ENCODE data around the gene PARD6B.
"Not testable (repeated sequence)": the region's sequence is repeated elsewhere in the genome, so short reads cannot be mapped to it uniquely, and the experiment has no call there.

PARD6B gene

GRCh38 chr20:50774515-50774914 lies 43.1 kb downstream of the PARD6B start:
- DNase-seq (ENCODE audit: low spot score), result no peak

GRCh38 chr20:50776122-50776817 lies 44.9 kb downstream of the PARD6B start:
- DNase-seq (ENCODE audit: low spot score), result no peak

DNA sequence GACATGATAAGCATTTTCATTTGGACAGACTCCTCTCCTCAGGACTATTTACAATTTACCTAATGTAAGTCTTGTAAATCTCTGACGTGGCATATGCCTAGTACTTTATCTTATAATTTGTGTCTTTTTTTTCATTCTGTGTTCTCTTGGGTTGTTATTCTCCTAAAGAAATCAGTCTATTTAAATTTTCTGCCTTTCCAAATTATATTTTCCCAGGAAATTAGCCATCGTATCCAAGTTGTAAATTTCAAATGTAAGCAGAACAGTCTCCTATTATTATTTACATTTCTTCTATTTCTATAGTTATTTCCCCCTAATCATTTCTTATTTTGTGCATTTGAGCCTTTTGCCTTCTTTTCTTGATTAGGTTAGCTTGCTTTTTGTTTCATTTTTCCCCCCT lies 46.0 kb downstream of the PARD6B start:
- DNase-seq (ENCODE audit: low spot score), result no peak

DNA sequence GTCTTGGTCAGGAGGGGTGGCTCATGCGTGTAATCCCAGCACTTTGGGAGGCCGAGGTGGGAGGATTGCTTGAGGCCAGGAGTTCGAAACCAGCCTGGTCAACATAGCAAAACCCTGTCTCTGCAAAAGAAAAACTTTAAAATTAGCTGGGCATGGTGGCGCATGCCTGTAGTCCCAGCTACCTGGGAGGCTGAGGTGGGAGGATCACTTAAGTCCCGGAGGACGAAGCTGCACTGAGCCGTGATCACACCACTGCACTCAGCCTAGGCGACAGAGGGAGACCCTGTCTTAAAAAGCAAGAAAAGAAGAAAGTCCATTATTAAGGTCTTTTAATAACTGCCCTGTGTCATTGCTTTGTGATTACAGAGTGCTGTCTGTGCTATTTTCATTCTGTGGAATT lies 47.6 kb downstream of the PARD6B start:
- DNase-seq (ENCODE audit: low spot score), result not testable (repeated sequence)

DNA sequence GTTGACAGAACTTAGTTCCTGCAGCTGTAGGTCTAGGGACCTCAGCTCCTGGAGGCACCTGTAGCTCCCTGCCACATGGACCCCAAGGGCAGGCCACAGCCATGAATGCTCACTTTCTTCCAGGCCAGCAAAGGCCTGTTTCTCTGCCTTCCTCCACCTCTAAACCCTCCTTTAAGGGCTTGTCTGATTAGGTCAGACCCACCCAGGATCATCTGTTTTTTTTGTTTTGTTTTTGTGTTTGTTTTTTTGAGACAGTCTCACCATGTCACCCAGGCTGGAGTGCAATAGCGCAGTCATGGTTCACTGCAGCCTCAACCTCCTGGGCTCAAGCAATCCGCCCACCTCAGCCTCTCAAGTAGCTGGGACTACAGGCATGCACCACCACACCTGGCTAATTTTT lies 52.0 kb downstream of the PARD6B start:
- DNase-seq (ENCODE audit: low spot score), result no peak

DNA sequence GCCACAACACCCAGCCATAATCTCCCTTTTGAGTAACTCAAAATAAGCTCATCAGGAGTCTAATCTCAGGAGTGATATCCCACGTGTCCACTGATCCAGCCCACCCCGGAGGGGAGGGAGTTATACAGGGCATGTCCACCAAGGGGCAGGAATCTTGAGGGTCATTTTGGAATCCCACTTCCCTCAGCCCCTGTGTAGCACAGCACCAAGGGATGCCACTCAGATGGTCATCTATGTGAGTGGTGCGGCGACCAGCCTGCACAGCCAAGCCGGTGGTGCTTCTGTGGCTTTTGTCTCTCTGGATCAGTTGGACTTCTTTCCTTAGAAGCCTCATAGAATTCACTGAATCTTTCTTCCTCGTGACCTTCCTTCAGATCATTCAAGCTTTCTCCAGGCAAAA lies 52.5 kb downstream of the PARD6B start:
- DNase-seq (ENCODE audit: low spot score), result no peak

DNA sequence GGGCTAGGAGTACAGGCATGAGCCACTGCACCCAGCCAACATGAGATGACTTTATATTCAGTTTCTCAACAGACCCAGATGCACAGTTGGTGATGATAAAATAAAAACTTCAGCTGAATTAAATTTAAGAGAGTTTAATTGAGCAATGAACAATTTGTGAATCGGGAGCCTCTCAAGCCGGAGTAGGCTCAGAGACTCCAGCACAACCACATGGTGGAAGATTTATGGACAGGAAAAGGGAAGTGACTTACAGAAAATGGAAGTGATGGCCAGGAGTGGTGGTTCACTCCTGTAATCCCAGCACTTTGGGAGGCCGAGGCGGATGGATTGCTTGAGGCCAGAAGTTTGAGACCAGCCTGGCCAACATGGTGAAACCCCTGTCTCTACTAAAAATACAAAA lies 53.1 kb downstream of the PARD6B start:
- DNase-seq (ENCODE audit: low spot score), result no peak

- DNase-seq (ENCODE audit: low spot score), result no peak
These were observed 55.3 kb downstream of the PARD6B start for GRCh38 chr20:50786703-50787102.

- no peak for DNase-seq (ENCODE audit: low spot score)
These were observed 55.8 kb downstream of the PARD6B start for GRCh38 chr20:50787181-50787580.

- DNase-seq (ENCODE audit: low spot score), result peak; percentile 58
These were observed 56.9 kb downstream of the PARD6B start for GRCh38 chr20:50788045-50788991.

GRCh38 chr20:50789968-50790650 lies 58.7 kb downstream of the PARD6B start:
- no peak for DNase-seq (ENCODE audit: low spot score)

- peak; percentile 95 for DNase-seq (ENCODE audit: low spot score)
These were observed 59.4 kb downstream of the PARD6B start for GRCh38 chr20:50790651-50791277.

DNA sequence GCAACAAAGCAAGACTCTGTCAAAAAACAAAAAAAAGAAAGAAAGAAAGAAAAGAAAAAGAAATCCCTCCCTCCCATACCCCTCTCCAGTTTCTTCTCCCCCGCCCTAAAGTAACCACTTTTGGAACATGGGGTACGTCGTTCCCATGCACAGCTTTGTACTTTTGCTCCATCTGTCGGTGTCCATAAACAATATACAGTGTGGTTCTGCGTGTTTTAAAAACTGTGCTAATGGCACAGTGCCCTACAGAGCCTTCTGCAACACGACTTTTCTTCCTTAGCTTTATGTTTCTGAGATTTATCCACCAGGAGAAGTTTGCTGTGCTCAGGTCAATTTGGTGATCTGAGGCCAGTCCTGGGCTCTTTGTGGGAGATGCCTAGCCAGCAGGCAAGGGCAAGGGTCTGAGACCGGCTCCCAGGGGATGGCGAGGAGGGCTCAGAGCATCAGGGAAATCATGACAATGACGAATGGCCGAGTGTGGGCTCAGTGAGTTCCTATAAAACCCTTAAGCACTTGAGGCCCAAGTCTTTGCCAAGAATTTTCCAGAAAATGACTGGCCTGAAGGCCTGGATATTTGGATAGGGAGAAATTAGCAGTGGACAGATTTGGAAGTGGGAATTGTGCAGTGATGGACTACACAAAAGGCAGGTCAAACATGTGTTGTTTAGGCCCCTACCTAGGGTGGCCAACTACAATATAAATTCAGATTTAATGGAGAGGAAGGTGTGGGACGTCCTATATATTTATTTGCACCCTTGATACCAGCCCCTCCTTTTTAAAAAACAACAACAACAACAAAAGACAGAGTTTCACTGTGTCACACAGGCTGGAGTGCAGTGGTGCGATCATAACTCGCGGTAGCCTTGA lies 61.6 kb downstream of the PARD6B start:
- DNase-seq (ENCODE audit: low spot score), result no peak

GRCh38 chr20:50793575-50794016 lies 62.2 kb downstream of the PARD6B start:
- DNase-seq (ENCODE audit: low spot score), result not testable (repeated sequence)

DNA sequence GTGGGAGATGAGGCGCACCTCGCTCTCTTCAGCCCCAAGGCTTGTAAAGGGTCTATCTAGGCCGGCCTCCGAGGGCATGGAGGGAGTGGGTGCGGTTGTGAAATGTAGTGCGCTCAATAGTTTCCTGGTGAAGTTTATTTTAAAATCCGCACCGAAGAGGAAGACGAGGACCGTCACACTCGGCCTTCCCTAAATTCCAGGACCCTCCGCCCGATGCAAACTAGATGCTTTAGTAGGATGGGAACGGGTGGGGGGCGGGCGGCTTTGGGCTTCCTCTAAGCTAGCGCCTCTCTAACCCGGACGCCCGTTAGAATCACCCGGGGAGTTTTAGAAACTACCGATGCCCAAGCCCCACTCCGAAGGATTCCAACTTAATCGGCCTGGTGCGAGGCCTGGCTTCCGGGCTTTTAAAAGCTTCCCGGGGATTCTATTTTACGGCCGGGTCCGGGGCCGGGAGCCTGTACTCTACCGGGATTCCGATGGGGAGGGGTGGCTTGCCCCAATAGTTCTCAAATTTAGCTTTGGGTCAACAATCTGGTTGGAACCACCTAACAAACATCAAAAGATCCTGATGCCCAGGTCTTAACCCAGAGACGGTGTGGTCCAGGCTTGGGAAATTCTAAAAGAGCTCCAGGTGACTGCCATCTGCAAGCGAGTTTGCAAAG lies 62.9 kb downstream of the PARD6B start:
- DNase-seq (ENCODE audit: low spot score), result no peak

DNA sequence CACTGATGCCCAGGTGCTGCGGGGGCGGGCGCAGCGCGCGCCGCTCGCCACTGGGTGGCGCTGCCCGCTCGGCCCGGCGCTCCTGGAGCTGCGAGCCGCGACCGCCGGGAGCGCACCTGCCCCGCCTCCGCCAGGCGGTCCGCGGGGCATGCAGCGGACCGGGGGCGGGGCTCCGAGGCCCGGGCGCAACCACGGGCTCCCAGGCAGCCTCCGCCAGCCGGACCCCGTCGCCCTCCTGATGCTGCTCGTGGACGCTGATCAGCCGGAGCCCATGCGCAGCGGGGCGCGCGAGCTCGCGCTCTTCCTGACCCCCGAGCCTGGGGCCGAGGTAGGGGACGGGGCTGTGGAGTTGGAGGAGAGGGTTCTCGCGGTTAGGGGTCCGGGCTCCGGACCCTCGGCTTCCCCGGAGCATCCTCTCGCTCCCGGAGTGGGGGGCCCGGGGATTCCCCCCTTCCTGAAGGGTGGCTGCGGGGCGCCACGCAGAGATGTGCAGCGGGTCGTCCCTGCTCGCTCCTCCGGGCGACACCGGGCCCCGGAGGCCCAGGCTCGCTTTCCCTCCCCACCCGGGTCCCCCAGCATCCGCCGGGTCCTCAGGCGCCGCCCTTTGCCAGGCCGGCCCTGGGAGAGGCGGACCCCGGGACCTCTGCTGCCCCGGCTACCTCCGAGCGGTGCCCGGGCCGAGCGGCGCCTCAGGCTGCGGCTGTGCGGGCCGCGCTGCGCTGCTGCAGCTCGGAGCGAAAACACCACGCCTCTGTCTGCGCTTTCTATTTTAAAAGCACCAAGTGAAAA lies 63.7 kb downstream of the PARD6B start, which contains the start of gene BCAS4:
Gene BCAS4, plus strand, starts transcription at position 216 of the 789 bp plus-strand sequence. Its CDS starts 23 bp downstream, at position 239.
- peak; percentile 91 for DNase-seq (ENCODE audit: low spot score)

DNA sequence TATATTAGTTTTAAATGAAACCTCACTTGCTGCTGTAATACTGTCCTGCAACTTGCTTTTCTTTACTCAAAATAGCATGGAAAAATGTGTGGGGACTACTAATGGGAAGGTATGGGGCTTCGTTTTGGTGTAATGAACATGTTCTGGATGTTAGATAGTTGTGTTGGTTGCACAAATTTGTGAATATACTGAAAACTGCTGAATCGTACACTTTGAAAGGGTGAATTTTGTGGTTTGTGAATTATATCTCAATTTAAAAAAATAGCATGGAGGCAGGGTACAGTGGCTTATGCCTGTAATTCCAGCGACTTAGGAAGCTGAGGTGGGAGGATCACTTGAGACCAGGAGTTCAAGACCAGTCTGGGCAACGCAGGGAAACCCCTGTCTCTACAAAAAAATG lies 65.8 kb downstream of the PARD6B start:
- no peak for DNase-seq (ENCODE audit: low spot score)

DNA sequence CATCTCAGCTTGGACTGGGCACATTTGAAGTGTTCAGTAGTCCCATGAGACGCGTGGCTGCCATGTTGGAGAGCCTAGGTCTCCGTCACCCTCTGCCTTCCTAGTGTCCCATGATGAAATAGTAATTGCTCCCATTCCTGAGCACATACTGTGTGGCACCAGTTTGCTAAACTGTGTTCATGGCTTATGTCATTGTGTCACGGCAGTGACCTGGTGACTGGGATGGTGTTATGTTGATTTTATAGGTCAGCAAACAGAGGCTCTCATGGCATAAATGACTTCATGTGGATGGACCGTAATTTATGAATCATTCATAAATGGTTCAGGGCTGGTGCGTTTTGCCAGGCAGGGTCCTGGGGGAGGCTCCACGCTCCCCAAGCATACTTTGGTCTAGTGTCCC lies 67.3 kb downstream of the PARD6B start:
- no peak for DNase-seq (ENCODE audit: low spot score)

DNA sequence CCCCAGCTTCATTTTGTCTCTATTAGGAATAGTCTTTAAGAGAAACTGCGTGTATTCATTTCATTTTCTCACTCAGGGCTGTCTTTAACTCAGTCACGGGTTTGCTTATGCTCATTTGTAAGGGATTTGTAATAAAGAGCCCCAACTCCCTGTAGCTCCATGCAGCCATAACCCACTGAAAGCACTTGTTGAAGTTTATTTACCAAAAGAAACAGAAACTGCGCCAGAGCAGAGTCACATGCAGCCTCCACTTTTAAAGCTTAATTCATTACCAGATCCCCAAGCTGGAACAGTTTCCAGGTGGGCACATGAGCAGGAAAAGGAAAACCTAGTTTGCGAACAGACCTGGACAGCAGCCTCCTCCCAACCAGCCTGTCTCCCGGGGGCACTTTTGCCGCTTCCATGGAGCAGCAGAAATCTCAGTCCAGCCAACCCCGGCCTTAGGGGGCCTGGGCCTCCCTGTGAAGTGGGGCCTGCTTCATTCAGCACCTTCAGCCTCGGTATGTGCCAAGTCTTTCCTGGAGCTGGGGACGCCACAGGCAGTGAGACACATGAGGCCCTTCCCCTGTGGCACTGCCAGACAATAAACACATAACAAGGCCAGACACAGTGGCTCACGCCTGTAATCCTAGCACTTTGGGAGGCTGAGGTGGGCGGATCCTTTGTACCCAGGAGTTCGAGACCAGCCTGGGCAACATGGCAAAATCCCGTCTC lies 68.0 kb downstream of the PARD6B start:
- no peak for DNase-seq (ENCODE audit: low spot score)

Data from hepatic stellate cell (primary cell).